OCI-LY7 (cell line): ENCODE measurements around the gene HOXC11. TPM values are rescaled to one million over a fixed set of nuclear protein-coding genes. Genes with fewer than 3 reads are reported as not detected.

Experiments
- BruUV-seq: library from RNA; stranded (reverse); fragments of 400-500 nt; replicated peaks from 2 replicates; lab custom pipeline; 2021; lab: Mats Ljungman, UMichigan
- CTCF ChIA-PET: fragments of 300-600 bp; sonication (Branson Sonifier 250); formaldehyde crosslinking; loops from one replicate; lab custom pipeline; 2022; ENCODE audit warnings: antibody characterized with exemption; ENCODE audit not compliant: unreplicated experiment; lab: Charles Lee
- POLR2A ChIA-PET: fragments of 300-600 bp; sonication (Branson Sonifier 250); formaldehyde crosslinking; loops from one replicate; lab custom pipeline; 2022; ENCODE audit warnings: antibody characterized with exemption; lab: Charles Lee
- DNase-seq: peaks from one replicate; pipeline ENCODE4 v3.0.0-alpha.2; 2015; ENCODE audit warnings: low spot score
- H2AFZ ChIP-seq: fragments of 200-600 bp; sonication (generic), shearing (Covaris generic); 2 replicates; pipeline ENCODE4 v1.6.1; 2014; ENCODE audit warnings: mild to moderate bottlenecking, antibody characterized with exemption, low read length, moderate library complexity
- H3K27ac ChIP-seq: fragments of 200-600 bp; sonication (generic); 2 replicates; pipeline ENCODE4 v1.5.1; 2014; ENCODE audit warnings: mixed run types, low read depth, mild to moderate bottlenecking, moderate library complexity, low read length, inconsistent platforms; ENCODE audit not compliant: poor library complexity, severe bottlenecking
- H3K36me3 ChIP-seq: fragments of 200-600 bp; sonication (generic); 2 replicates; pipeline ENCODE4 v1.6.1; 2014; ENCODE audit warnings: mild to moderate bottlenecking, antibody characterized with exemption, low read length, moderate library complexity, mixed read lengths; ENCODE audit not compliant: insufficient read depth
- H3K4me1 ChIP-seq: fragments of 200-600 bp; sonication (generic); 2 replicates; pipeline ENCODE4 v1.5.1; 2014; ENCODE audit warnings: mild to moderate bottlenecking, low read length; ENCODE audit not compliant: insufficient read depth, poor library complexity, severe bottlenecking
- H3K4me2 ChIP-seq: fragments of 200-600 bp; sonication (generic); 2 replicates; pipeline ENCODE4 v1.6.1; 2014; ENCODE audit warnings: mild to moderate bottlenecking, low read length
- H3K4me3 ChIP-seq: fragments of 200-600 bp; sonication (generic); 2 replicates; pipeline ENCODE4 v1.5.1; 2014; ENCODE audit warnings: mild to moderate bottlenecking, low read depth, low read length; ENCODE audit not compliant: poor library complexity, severe bottlenecking
- H3K79me2 ChIP-seq: fragments of 200-600 bp; sonication (generic); 2 replicates; pipeline ENCODE4 v1.6.1; 2016; ENCODE audit warnings: low read depth, mild to moderate bottlenecking, low read length, moderate library complexity, mixed read lengths; ENCODE audit not compliant: insufficient read depth
- H3K9me2 ChIP-seq: fragments of 200-600 bp; sonication (generic); 2 replicates; pipeline ENCODE4 v1.6.1; 2016; ENCODE audit warnings: mild to moderate bottlenecking, low read length, mixed read lengths; ENCODE audit not compliant: insufficient read depth
- H3K9me3 ChIP-seq: fragments of 200-600 bp; sonication (generic); 2 replicates; pipeline ENCODE4 v1.6.1; 2014; ENCODE audit warnings: mild to moderate bottlenecking, mixed run types, low read length, mixed read lengths
- H4K20me1 ChIP-seq: fragments of 200-600 bp; sonication (generic); 2 replicates; pipeline ENCODE4 v1.6.1; 2014; ENCODE audit warnings: mild to moderate bottlenecking, antibody characterized with exemption, low read length, moderate library complexity, mixed read lengths; ENCODE audit not compliant: insufficient read depth
- CTCF ChIP-seq: fragments of 200-600 bp; sonication (generic); conservative IDR thresholded peaks from 2 replicates; pipeline ENCODE4 v1.5.1; 2014; ENCODE audit warnings: mild to moderate bottlenecking, antibody characterized with exemption, low read length, moderate library complexity, mixed read lengths
- EZH2phosphoT487 ChIP-seq: fragments of 200-600 bp; sonication (generic); IDR thresholded peaks from 2 replicates; pipeline ENCODE4 v1.6.1; 2018; ENCODE audit warnings: low read depth, borderline replicate concordance, mild to moderate bottlenecking, mixed run types, antibody characterized with exemption, low read length, moderate library complexity, mixed read lengths
- intact Hi-C: fragments of 100-400 bp; cut with micrococcal nuclease; formaldehyde crosslinking; loops from one replicate; pipeline ENCODE4 v1.10.0; 2022; ENCODE audit not compliant: unreplicated experiment
- total RNA-seq, 2 experiments: library from RNA; depleted of rRNA in 1 of 2; stranded (reverse); fragments of >200 nt in 1 of 2; shearing (Covaris generic) in 1 of 2; gene quantifications; 2 replicates each; pipeline ENCODE4 v1.2.3, GENCODE V29; 2014 to 2022

Gene HOXC11
- total RNA-seq, 2 experiments from 2014 or later, result 1.4 to 2.7 TPM

GRCh38 chr12:53970451-53970850, 2.5 kb upstream of the HOXC11 start:
- ChIA-PET POLR2A (no interaction called here), CTCF (no interaction called here)
- no peak overlapping the region for H3K4me3 ChIP-seq
- H3K79me2 ChIP-seq, result no peaks in the 10 kb centered on the region
- no TSS peak for BruUV-seq
- no peaks in the 10 kb centered on the region for H3K36me3 ChIP-seq
- H3K9me2 ChIP-seq, result no peaks in the 10 kb centered on the region
- H4K20me1 ChIP-seq, result no peaks in the 10 kb centered on the region
- no peak overlapping the region for H3K4me2 ChIP-seq
- H3K4me1 ChIP-seq, result peaks cover 10% of the 10 kb centered on the region
- DNase-seq, result no peak
- H2AFZ ChIP-seq, result no peak overlapping the region
- intact Hi-C loops, result no loop called here
- H3K27ac ChIP-seq, result no peak overlapping the region
- TF ChIP-seq CTCF, result no peak
- no peak for TF ChIP-seq EZH2phosphoT487
- no peaks in the 10 kb centered on the region for H3K9me3 ChIP-seq

GRCh38 chr12:53971129-53971528, 1.8 kb upstream of the HOXC11 start:
- Histone ChIP-seq H3K9me2 (no peaks in the 10 kb centered on the region), H2AFZ (no peak overlapping the region), H3K9me3 (no peaks in the 10 kb centered on the region), H3K79me2 (no peaks in the 10 kb centered on the region), H3K4me1 (peaks cover 10% of the 10 kb centered on the region), H3K4me2 (no peak overlapping the region), H3K4me3 (no peak overlapping the region), H4K20me1 (no peaks in the 10 kb centered on the region), H3K36me3 (no peaks in the 10 kb centered on the region), H3K27ac (no peak overlapping the region)
- ChIA-PET POLR2A (no interaction called here), CTCF (no interaction called here)
- intact Hi-C loops, result no loop called here
- BruUV-seq, result no TSS peak
- no peak for DNase-seq
- TF ChIP-seq CTCF, result no peak
- 0 out of 2 replicates have a peak, but pooled peaks have one; percentile 8 for TF ChIP-seq EZH2phosphoT487

- CTCF ChIA-PET, result interaction anchor here (0.5 kb wide), 1 partner anchor 22 kb away, joined by 3 read pairs; no protein-coding TSS in a partner anchor
- intact Hi-C loops, result no loop called here
- no peaks in the 10 kb centered on the region for H3K9me2 ChIP-seq
These were observed 1.2 kb upstream of the HOXC11 start for GRCh38 chr12:53971686-53972085.

More at GRCh38 chr12:53971686-53972085, 1.2 kb upstream of the HOXC11 start:
- Histone ChIP-seq H3K4me3 (no peak overlapping the region), H4K20me1 (no peaks in the 10 kb centered on the region), H3K4me1 (peaks cover 13% of the 10 kb centered on the region), H2AFZ (no peak overlapping the region), H3K27ac (no peak overlapping the region), H3K4me2 (no peak overlapping the region), H3K79me2 (no peaks in the 10 kb centered on the region), H3K36me3 (no peaks in the 10 kb centered on the region), H3K9me3 (no peaks in the 10 kb centered on the region)
- POLR2A ChIA-PET, result interaction anchor here (0.6 kb wide), 1 partner anchor 235 kb away, joined by 3 read pairs; no protein-coding TSS in a partner anchor
- BruUV-seq, result no TSS peak
- no peak for TF ChIP-seq CTCF
- no peak for TF ChIP-seq EZH2phosphoT487
- no peak for DNase-seq
